Measurements from ENCODE around the gene C10orf90.

Gene C10orf90

GRCh38 chr10:126420567-126421300 is 249.8 kb downstream of the C10orf90 start:
- DNase-seq, result no peak

- DNase-seq, result no peak
Observed at GRCh38 chr10:126417220-126417825, 253.2 kb downstream of the C10orf90 start.

- DNase-seq, result no peak
Observed at GRCh38 chr10:126409821-126410220, 260.7 kb downstream of the C10orf90 start.

- DNase-seq, result no peak
Observed at GRCh38 chr10:126408953-126409641, 261.4 kb downstream of the C10orf90 start.

- no peak for DNase-seq
Observed at GRCh38 chr10:126407831-126408230, 262.7 kb downstream of the C10orf90 start.

- DNase-seq, result no peak
Observed at GRCh38 chr10:126405239-126405775, 265.2 kb downstream of the C10orf90 start.

- no peak for DNase-seq
Observed at GRCh38 chr10:126402721-126403695, 267.5 kb downstream of the C10orf90 start.

- no peak for DNase-seq
Observed at GRCh38 chr10:126400641-126401040, 269.9 kb downstream of the C10orf90 start.

- no peak for DNase-seq
Observed at GRCh38 chr10:126398924-126399323, 271.6 kb downstream of the C10orf90 start.

- no peak for DNase-seq
Observed at GRCh38 chr10:126398383-126398743, 272.1 kb downstream of the C10orf90 start.

- no peak for DNase-seq
Observed at GRCh38 chr10:126397640-126398382, 272.7 kb downstream of the C10orf90 start.

- DNase-seq, result no peak
Observed at GRCh38 chr10:126397156-126397555, 273.3 kb downstream of the C10orf90 start.

GRCh38 chr10:126394948-126395347 is 275.5 kb downstream of the C10orf90 start:
- DNase-seq, result no peak

GRCh38 chr10:126393076-126393475 is 277.4 kb downstream of the C10orf90 start:
- no peak for DNase-seq

- DNase-seq, result no peak
Observed at GRCh38 chr10:126392469-126392868, 278.0 kb downstream of the C10orf90 start.

- no peak for DNase-seq
Observed at GRCh38 chr10:126392068-126392467, 278.4 kb downstream of the C10orf90 start.

GRCh38 chr10:126391192-126391885 is 279.2 kb downstream of the C10orf90 start:
- DNase-seq, result no peak

- DNase-seq, result no peak
Observed at GRCh38 chr10:126390324-126390723, 280.2 kb downstream of the C10orf90 start.

- no peak for DNase-seq
Observed at GRCh38 chr10:126387931-126388911, 282.3 kb downstream of the C10orf90 start, which contains the start of gene ADAM12. Gene ADAM12 (minus strand): TSS chr10:126388477. CDS start chr10:126388145, 332 bp downstream.

All from stimulated activated CD4-positive, alpha-beta T cell treated with anti-CD3 and anti-CD28 coated beads, Interleukin-12 subunit alpha, Interleukin-12 subunit beta, amount 100 ng/mL, for 4 hours (primary cell).